HCT116 (cell line): ENCODE results near the gene SMCR8. TPM values are rescaled to one million over a fixed set of nuclear protein-coding genes. Genes with fewer than 3 reads are reported as not detected.

Source experiments
- ATAC-seq: fragments of 200-7000 bp; cut with Tn5 transposase; 2 replicates; pipeline ENCODE4 v1.9.1; 2020; ENCODE audit warnings: mild to moderate bottlenecking, moderate library complexity
- BruUV-seq: library from RNA; stranded (reverse); fragments of 400-500 nt; replicated peaks from 2 replicates; lab custom pipeline; 2021; lab: Mats Ljungman, UMichigan
- CTCF ChIA-PET: fragments of 300-600 bp; sonication (Branson Sonifier 250); formaldehyde crosslinking; loops from one replicate; lab custom pipeline; 2021; ENCODE audit warnings: antibody characterized with exemption; lab: Charles Lee
- POLR2A ChIA-PET: fragments of 300-600, 350-600 bp; sonication (Branson Sonifier 250); formaldehyde crosslinking; loops from one replicate; lab custom pipeline; 2021; ENCODE audit warnings: antibody characterized with exemption; lab: Charles Lee
- RAD21 ChIA-PET, 2 experiments: fragments of 300-600 bp; sonication (Branson Sonifier 250); formaldehyde crosslinking; loops; one replicate each; lab custom pipeline; 2023; ENCODE audit warnings: low total read pairs in 2 of 2; ENCODE audit not compliant: uncharacterized antibody in 2 of 2, unreplicated experiment in 2 of 2, low non-redundant PET in 1 of 2; lab: Charles Lee
- DNase-seq: peaks from one replicate; pipeline ENCODE4 v3.0.0-alpha.2; 2010; ENCODE audit warnings: low read depth, low spot score
- H2AFZ ChIP-seq: fragments of 200-600 bp; shearing (Covaris generic), sonication (generic); 2 replicates; pipeline ENCODE4 v1.6.1; 2017; ENCODE audit warnings: low read depth, mixed run types, mixed read lengths, antibody characterized with exemption, low read length; ENCODE audit not compliant: poor library complexity, severe bottlenecking
- H3K27ac ChIP-seq: 2 replicates; pipeline ENCODE4 v1.5.1; 2012; ENCODE audit warnings: low read depth, low read length
- H3K27me3 ChIP-seq: fragments of 200-600 bp; sonication (generic); 2 replicates; pipeline ENCODE4 v1.6.1; 2016; ENCODE audit warnings: mixed run types, low read length, mixed read lengths; ENCODE audit not compliant: insufficient read depth
- H3K36me3 ChIP-seq, 2 experiments: fragments of 200-500 bp in 1 of 2; fragments of 200-600 bp in 1 of 2; sonication (Bioruptor generic) in 1 of 2; sonication (generic) in 1 of 2; 2 replicates each; pipeline versions ENCODE4 v1.5.1 to v1.6.1; 2014 to 2016; ENCODE audit warnings: low read length in 2 of 2, inconsistent platforms in 1 of 2, mixed read lengths in 1 of 2, mixed run types in 1 of 2; ENCODE audit not compliant: insufficient read depth in 2 of 2, control insufficient read depth in 1 of 2
- H3K4me1 ChIP-seq, 2 experiments: fragments of 200-600 bp in 1 of 2; sonication (generic) in 1 of 2; 2 replicates each; pipeline versions ENCODE4 v1.5.1 to v1.6.1; 2012 to 2017; ENCODE audit warnings: low read length in 2 of 2, inconsistent platforms in 1 of 2, mild to moderate bottlenecking in 1 of 2, mixed read lengths in 1 of 2, mixed run types in 1 of 2, moderate library complexity in 1 of 2; ENCODE audit not compliant: insufficient read depth in 2 of 2, control insufficient read depth in 1 of 2
- H3K4me2 ChIP-seq: fragments of 200-600 bp; sonication (generic); 2 replicates; pipeline ENCODE4 v1.6.1; 2017; ENCODE audit warnings: mixed run types, low read length, mixed read lengths
- H3K4me3 ChIP-seq, 2 experiments: fragments of 200-600 bp in 1 of 2; sonication (generic) in 1 of 2; replicated peaks in 1 of 2; 2 replicates each; pipeline ENCODE4 v1.5.1; 2011 to 2016; ENCODE audit warnings: low read length in 2 of 2, control low read depth in 1 of 2, low read depth in 1 of 2, mild to moderate bottlenecking in 1 of 2, mixed read lengths in 1 of 2, mixed run types in 1 of 2
- H3K79me2 ChIP-seq: fragments of 200-600 bp; sonication (generic); 2 replicates; pipeline ENCODE4 v1.6.1; 2017; ENCODE audit warnings: mild to moderate bottlenecking, mixed run types, low read length, moderate library complexity, mixed read lengths; ENCODE audit not compliant: insufficient read depth
- H3K9ac ChIP-seq: fragments of 200-600 bp; sonication (generic); 2 replicates; pipeline ENCODE4 v1.6.1; 2016; ENCODE audit warnings: low read length, mixed read lengths
- H3K9me2 ChIP-seq: fragments of 200-600 bp; sonication (generic), shearing (Covaris generic); 2 replicates; pipeline ENCODE4 v1.6.1; 2017; ENCODE audit warnings: mixed run types, mild to moderate bottlenecking, moderate library complexity; ENCODE audit not compliant: insufficient read depth
- H3K9me3 ChIP-seq, 2 experiments: fragments of 200-500 bp in 1 of 2; fragments of 200-600 bp in 1 of 2; sonication (Bioruptor generic) in 1 of 2; sonication (generic) in 1 of 2; 2 replicates each; pipeline ENCODE4 v1.6.1; 2014 to 2017; ENCODE audit warnings: low read length in 2 of 2, mixed read lengths in 2 of 2, inconsistent platforms in 1 of 2, low read depth in 1 of 2, mild to moderate bottlenecking in 1 of 2, mixed run types in 1 of 2, moderate library complexity in 1 of 2; ENCODE audit not compliant: control insufficient read depth in 1 of 2, insufficient read depth in 1 of 2
- H4K20me1 ChIP-seq: fragments of 200-600 bp; sonication (generic), shearing (Covaris generic); 2 replicates; pipeline ENCODE4 v1.6.1; 2017; ENCODE audit warnings: mixed run types, mild to moderate bottlenecking, moderate library complexity; ENCODE audit not compliant: insufficient read depth
- CBX3 ChIP-seq: IDR thresholded peaks from 2 replicates; pipeline ENCODE4 v1.6.1; 2012; ENCODE audit warnings: low read depth
- EGR1 ChIP-seq: IDR thresholded peaks from 2 replicates; pipeline ENCODE4 v1.6.1; 2012; ENCODE audit warnings: low read depth
- ELF1 ChIP-seq: IDR thresholded peaks from 2 replicates; pipeline ENCODE4 v1.6.1; 2012; ENCODE audit warnings: low read depth, borderline replicate concordance
- FOSL1 ChIP-seq: IDR thresholded peaks from 2 replicates; pipeline ENCODE4 v1.6.1; 2012; ENCODE audit warnings: low read depth
- JUND ChIP-seq: IDR thresholded peaks from 2 replicates; pipeline ENCODE4 v1.6.1; 2012
- RAD21 ChIP-seq: IDR thresholded peaks from 2 replicates; pipeline ENCODE4 v1.6.1; 2012; ENCODE audit warnings: low read depth, mild to moderate bottlenecking
- SIN3A ChIP-seq: IDR thresholded peaks from 2 replicates; pipeline ENCODE4 v1.6.1; 2012; ENCODE audit warnings: low read depth
- SP1 ChIP-seq: IDR thresholded peaks from 2 replicates; pipeline ENCODE4 v1.6.1; 2012; ENCODE audit warnings: low read depth
- SRF ChIP-seq: IDR thresholded peaks from 2 replicates; pipeline ENCODE4 v1.6.1; 2012; ENCODE audit warnings: low read depth
- TCF7L2 ChIP-seq: IDR thresholded peaks from 2 replicates; pipeline ENCODE4 v1.7.0; 2011; ENCODE audit warnings: borderline replicate concordance, inconsistent platforms; ENCODE audit not compliant: insufficient read depth, insufficient read length; ENCODE audit errors: extremely low read depth
- YY1 ChIP-seq: IDR thresholded peaks from 2 replicates; pipeline ENCODE4 v1.6.1; 2011; ENCODE audit warnings: low read length, low read depth, moderate library complexity, mild to moderate bottlenecking; ENCODE audit not compliant: insufficient replicate concordance; ENCODE audit errors: extremely low read depth
- ZNF274 ChIP-seq: fragments of 200-500 bp; sonication (Bioruptor generic); IDR thresholded peaks from 2 replicates; pipeline ENCODE4 v1.6.1; 2014; ENCODE audit warnings: mild to moderate bottlenecking, low read depth, low read length, inconsistent platforms
- intact Hi-C: fragments of 100-400 bp; cut with micrococcal nuclease; formaldehyde crosslinking; loops from 2 replicates; pipeline ENCODE4 v1.10.0; 2022
- total RNA-seq: library from RNA; stranded (reverse); gene quantifications from one replicate; pipeline ENCODE4 v1.2.1, GENCODE V29; 2021; ENCODE audit not compliant: unreplicated experiment
- TF ChIP-seq, protein P1 (sequence below): IDR thresholded peaks from 2 replicates; pipeline ENCODE4 v1.6.1; 2012; ENCODE audit warnings: low read depth
- TF ChIP-seq, protein P2 (sequence below): IDR thresholded peaks from 2 replicates; pipeline ENCODE4 v1.6.1; 2012
- TF ChIP-seq, protein P3 (sequence below), 3 experiments: fragments of 200-600 bp in 1 of 3; sonication (generic) in 1 of 3; IDR thresholded peaks in 2 of 3; conservative IDR thresholded peaks in 1 of 3; 2 replicates each; pipeline ENCODE4 v1.5.1; 2012 to 2017; ENCODE audit warnings: low read depth in 2 of 3, low read length in 2 of 3, antibody characterized with exemption in 1 of 3, borderline replicate concordance in 1 of 3, control low read depth in 1 of 3, mild to moderate bottlenecking in 1 of 3, mixed read lengths in 1 of 3, mixed run types in 1 of 3, moderate library complexity in 1 of 3; ENCODE audit not compliant: insufficient read depth in 1 of 3

SMCR8 gene
- total RNA-seq, 1 experiment from 2014 or later, result 12.7 TPM

DNA sequence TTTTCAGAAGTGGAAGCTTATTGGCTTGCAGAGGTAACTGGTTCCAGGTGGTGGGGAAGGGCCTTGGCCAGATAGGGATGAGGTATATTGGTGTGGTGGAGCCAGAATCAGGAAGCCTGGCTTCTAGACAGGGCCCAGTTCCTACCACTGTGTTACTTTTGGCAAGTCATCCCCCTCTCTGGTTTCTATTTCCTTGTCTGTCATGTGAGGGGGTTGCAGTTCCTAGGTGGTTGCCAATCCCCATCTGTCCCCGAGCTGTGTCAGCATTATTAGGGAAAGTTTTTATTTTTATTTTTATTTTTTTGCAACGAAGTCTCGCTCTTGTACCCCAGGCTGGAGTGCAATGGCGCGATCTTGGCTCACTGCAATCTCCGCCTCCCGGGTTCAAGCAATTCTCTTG lies 3.0 kb downstream of the SMCR8 start:
- RAD21 ChIA-PET, result no interaction called here
- Histone ChIP-seq H3K9me2 (no peaks in the 10 kb centered on the region), H3K4me3 (no peak overlapping the region), H3K27me3 (no peaks in the 10 kb centered on the region), H4K20me1 (no peaks in the 10 kb centered on the region), H3K27ac (no peak overlapping the region), H3K9me3 (no peaks in the 10 kb centered on the region; a peak in 1 of 4 replicates), H3K9ac (no peak overlapping the region), H3K4me2 (no peak overlapping the region), H3K79me2 (peaks cover 52% of the 10 kb centered on the region), H3K36me3 (peaks cover 0 to 1% of the 10 kb centered on the region in 2 experiments; a peak in 1 of 4 replicates), H3K4me1 (peaks cover 10 to 19% of the 10 kb centered on the region in 2 experiments), H2AFZ (no peak overlapping the region)
- POLR2A ChIA-PET, result no interaction called here
- CTCF ChIA-PET, result no interaction called here
- BruUV-seq, result no TSS peak
- no peak for ATAC-seq
- no peak for DNase-seq
- TF ChIP-seq YY1 (no peak), EGR1 (no peak), SIN3A (no peak)
- intact Hi-C loops, result no loop called here

DNA sequence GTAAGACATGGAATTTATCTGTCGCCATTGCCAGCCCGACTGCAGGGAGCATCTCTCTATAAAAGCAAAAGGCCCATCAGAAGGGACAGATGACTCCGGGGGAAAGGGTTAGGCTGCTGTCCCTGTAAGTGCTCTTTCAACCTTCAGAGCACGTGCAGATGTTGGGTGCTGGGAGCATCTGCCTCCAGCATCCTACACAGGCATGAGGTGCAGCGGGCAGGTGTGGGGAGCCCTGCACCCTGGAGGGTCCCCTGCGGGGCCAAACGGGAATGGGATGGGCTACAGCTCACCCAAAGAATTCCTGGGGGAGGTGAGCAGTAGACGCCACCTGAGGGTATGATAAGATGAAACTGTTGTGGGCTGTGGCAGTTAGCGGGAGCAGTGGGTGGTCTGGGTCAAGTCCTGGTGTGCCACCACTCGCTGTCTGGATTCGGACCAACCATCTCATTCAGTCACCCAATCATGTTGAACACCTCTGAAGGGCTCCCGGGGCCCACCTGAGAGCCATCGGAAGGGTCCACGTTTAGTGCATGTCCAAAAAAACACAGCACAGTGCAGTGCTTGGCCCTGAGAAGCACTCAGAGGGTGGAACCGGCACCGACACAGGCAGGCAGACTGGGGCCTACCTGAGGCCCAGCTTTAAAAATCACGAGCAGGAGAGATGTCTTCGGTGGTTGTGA lies 3.8 kb downstream of the SMCR8 start:
- ChIA-PET RAD21 (no interaction called here), CTCF (no interaction called here)
- no peaks in the 10 kb centered on the region for H4K20me1 ChIP-seq
- intact Hi-C loops, result no loop called here
- H3K27ac ChIP-seq, result no peak overlapping the region
- DNase-seq (no peak), ATAC-seq (no peak)
- H3K4me1 ChIP-seq, result peaks cover 4 to 11% of the 10 kb centered on the region in 2 experiments; a peak in 2 of 4 replicates
- no peak overlapping the region for H3K4me3 ChIP-seq
- no TSS peak for BruUV-seq
- no peaks in the 10 kb centered on the region for H3K9me2 ChIP-seq
- H2AFZ ChIP-seq, result no peak overlapping the region
- no peak overlapping the region for H3K9ac ChIP-seq
- H3K9me3 ChIP-seq, result no peaks in the 10 kb centered on the region; a peak in 1 of 4 replicates
- no peaks in the 10 kb centered on the region for H3K27me3 ChIP-seq
- no peak overlapping the region for H3K4me2 ChIP-seq
- peaks cover 44% of the 10 kb centered on the region for H3K79me2 ChIP-seq
- no peak for TF ChIP-seq EGR1
- no peak for TF ChIP-seq SP1
- TF ChIP-seq, protein P1, sequence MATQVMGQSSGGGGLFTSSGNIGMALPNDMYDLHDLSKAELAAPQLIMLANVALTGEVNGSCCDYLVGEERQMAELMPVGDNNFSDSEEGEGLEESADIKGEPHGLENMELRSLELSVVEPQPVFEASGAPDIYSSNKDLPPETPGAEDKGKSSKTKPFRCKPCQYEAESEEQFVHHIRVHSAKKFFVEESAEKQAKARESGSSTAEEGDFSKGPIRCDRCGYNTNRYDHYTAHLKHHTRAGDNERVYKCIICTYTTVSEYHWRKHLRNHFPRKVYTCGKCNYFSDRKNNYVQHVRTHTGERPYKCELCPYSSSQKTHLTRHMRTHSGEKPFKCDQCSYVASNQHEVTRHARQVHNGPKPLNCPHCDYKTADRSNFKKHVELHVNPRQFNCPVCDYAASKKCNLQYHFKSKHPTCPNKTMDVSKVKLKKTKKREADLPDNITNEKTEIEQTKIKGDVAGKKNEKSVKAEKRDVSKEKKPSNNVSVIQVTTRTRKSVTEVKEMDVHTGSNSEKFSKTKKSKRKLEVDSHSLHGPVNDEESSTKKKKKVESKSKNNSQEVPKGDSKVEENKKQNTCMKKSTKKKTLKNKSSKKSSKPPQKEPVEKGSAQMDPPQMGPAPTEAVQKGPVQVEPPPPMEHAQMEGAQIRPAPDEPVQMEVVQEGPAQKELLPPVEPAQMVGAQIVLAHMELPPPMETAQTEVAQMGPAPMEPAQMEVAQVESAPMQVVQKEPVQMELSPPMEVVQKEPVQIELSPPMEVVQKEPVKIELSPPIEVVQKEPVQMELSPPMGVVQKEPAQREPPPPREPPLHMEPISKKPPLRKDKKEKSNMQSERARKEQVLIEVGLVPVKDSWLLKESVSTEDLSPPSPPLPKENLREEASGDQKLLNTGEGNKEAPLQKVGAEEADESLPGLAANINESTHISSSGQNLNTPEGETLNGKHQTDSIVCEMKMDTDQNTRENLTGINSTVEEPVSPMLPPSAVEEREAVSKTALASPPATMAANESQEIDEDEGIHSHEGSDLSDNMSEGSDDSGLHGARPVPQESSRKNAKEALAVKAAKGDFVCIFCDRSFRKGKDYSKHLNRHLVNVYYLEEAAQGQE, result no peak
- TF ChIP-seq JUND, result no peak
- no peak for TF ChIP-seq ZNF274
- TF ChIP-seq FOSL1, result no peak
- no peak for TF ChIP-seq ELF1
- TF ChIP-seq, protein P2, sequence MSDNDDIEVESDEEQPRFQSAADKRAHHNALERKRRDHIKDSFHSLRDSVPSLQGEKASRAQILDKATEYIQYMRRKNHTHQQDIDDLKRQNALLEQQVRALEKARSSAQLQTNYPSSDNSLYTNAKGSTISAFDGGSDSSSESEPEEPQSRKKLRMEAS, result no peak
- TF ChIP-seq, protein P3, sequence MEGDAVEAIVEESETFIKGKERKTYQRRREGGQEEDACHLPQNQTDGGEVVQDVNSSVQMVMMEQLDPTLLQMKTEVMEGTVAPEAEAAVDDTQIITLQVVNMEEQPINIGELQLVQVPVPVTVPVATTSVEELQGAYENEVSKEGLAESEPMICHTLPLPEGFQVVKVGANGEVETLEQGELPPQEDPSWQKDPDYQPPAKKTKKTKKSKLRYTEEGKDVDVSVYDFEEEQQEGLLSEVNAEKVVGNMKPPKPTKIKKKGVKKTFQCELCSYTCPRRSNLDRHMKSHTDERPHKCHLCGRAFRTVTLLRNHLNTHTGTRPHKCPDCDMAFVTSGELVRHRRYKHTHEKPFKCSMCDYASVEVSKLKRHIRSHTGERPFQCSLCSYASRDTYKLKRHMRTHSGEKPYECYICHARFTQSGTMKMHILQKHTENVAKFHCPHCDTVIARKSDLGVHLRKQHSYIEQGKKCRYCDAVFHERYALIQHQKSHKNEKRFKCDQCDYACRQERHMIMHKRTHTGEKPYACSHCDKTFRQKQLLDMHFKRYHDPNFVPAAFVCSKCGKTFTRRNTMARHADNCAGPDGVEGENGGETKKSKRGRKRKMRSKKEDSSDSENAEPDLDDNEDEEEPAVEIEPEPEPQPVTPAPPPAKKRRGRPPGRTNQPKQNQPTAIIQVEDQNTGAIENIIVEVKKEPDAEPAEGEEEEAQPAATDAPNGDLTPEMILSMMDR (IDR thresholded peaks at IDR 0.05 in 2 of 3, conservative IDR thresholded peaks at IDR 0.05 in 1 of 3; ENCODE audit: borderline replicate concordance in 1 of 3, insufficient read depth in 1 of 3, low read depth in 2 of 3, low read length in 2 of 3), result no peak
- TF ChIP-seq SIN3A, result no peak
- no peak for TF ChIP-seq CBX3
- no peak for TF ChIP-seq SRF
- TF ChIP-seq TCF7L2, result no peak
- no peak for TF ChIP-seq RAD21
- TF ChIP-seq, all 23 proteins: peak for 0
- POLR2A ChIA-PET, result no interaction called here
- H3K36me3 ChIP-seq, result no peaks in the 10 kb centered on the region
